ENCODE results near the gene CNFN.

Gene CNFN

GRCh38 chr19:42356686-42357085 lies 33.4 kb downstream of the CNFN start:
- H3K36me3 ChIP-seq (ENCODE audit: control insufficient read depth, insufficient read depth, low read length, severe bottlenecking): peaks cover 30% of the 10 kb centered on the region
- no peaks in the 10 kb centered on the region for H3K4me1 ChIP-seq (ENCODE audit: control insufficient read depth, insufficient read depth, low read length)
- no peak overlapping the region for H3K9ac ChIP-seq (ENCODE audit: low read length)
- H3K27me3 ChIP-seq (replicated peaks; ENCODE audit: control insufficient read depth, insufficient read depth, low read length): no peaks in the 10 kb centered on the region
- no peaks in the 10 kb centered on the region for H3K9me3 ChIP-seq (ENCODE audit: control insufficient read depth, low read length)
- DNase-seq (ENCODE audit: low read depth): no peak
- no peak overlapping the region for H3K4me3 ChIP-seq (ENCODE audit: low read length)

GRCh38 chr19:42355896-42356295 lies 34.2 kb downstream of the CNFN start:
- no peak for DNase-seq (ENCODE audit: low read depth)
- Histone ChIP-seq H3K4me3 (ENCODE audit: low read length) (no peak overlapping the region), H3K9ac (ENCODE audit: low read length) (no peak overlapping the region), H3K27me3 (replicated peaks; ENCODE audit: control insufficient read depth, insufficient read depth, low read length) (no peaks in the 10 kb centered on the region), H3K9me3 (ENCODE audit: control insufficient read depth, low read length) (no peaks in the 10 kb centered on the region), H3K4me1 (ENCODE audit: control insufficient read depth, insufficient read depth, low read length) (no peaks in the 10 kb centered on the region), H3K36me3 (ENCODE audit: control insufficient read depth, insufficient read depth, low read length, severe bottlenecking) (peaks cover 30% of the 10 kb centered on the region)

GRCh38 chr19:42353341-42354015 lies 36.6 kb downstream of the CNFN start:
- Histone ChIP-seq H3K27me3 (replicated peaks; ENCODE audit: control insufficient read depth, insufficient read depth, low read length) (no peaks in the 10 kb centered on the region), H3K4me3 (ENCODE audit: low read length) (no peak overlapping the region), H3K9me3 (ENCODE audit: control insufficient read depth, low read length) (no peaks in the 10 kb centered on the region), H3K4me1 (ENCODE audit: control insufficient read depth, insufficient read depth, low read length) (no peaks in the 10 kb centered on the region), H3K36me3 (ENCODE audit: control insufficient read depth, insufficient read depth, low read length, severe bottlenecking) (peaks cover 30% of the 10 kb centered on the region), H3K9ac (ENCODE audit: low read length) (no peak overlapping the region)
- DNase-seq (ENCODE audit: low read depth): no peak

- peaks cover 4% of the 10 kb centered on the region for H3K4me1 ChIP-seq (ENCODE audit: control insufficient read depth, insufficient read depth, low read length)
- no peak overlapping the region for H3K4me3 ChIP-seq (ENCODE audit: low read length)
- H3K9me3 ChIP-seq (ENCODE audit: control insufficient read depth, low read length): no peaks in the 10 kb centered on the region
- DNase-seq (ENCODE audit: low read depth): no peak
- peaks cover 30% of the 10 kb centered on the region for H3K36me3 ChIP-seq (ENCODE audit: control insufficient read depth, insufficient read depth, low read length, severe bottlenecking)
- H3K9ac ChIP-seq (ENCODE audit: low read length): no peak overlapping the region
- no peaks in the 10 kb centered on the region for H3K27me3 ChIP-seq (replicated peaks; ENCODE audit: control insufficient read depth, insufficient read depth, low read length)
Observed at GRCh38 chr19:42352301-42353259, 37.5 kb downstream of the CNFN start.

- H3K4me1 ChIP-seq (ENCODE audit: control insufficient read depth, insufficient read depth, low read length): peaks cover 15% of the 10 kb centered on the region
- no peaks in the 10 kb centered on the region for H3K9me3 ChIP-seq (ENCODE audit: control insufficient read depth, low read length)
- H3K4me3 ChIP-seq (ENCODE audit: low read length): no peak overlapping the region
- H3K9ac ChIP-seq (ENCODE audit: low read length): no peak overlapping the region
- no peak for DNase-seq (ENCODE audit: low read depth)
- H3K36me3 ChIP-seq (ENCODE audit: control insufficient read depth, insufficient read depth, low read length, severe bottlenecking): peaks cover 17% of the 10 kb centered on the region
- H3K27me3 ChIP-seq (replicated peaks; ENCODE audit: control insufficient read depth, insufficient read depth, low read length): no peaks in the 10 kb centered on the region
Observed at GRCh38 chr19:42351079-42351735, 38.9 kb downstream of the CNFN start.

- H3K4me3 ChIP-seq (ENCODE audit: low read length): no peak overlapping the region
- H3K9ac ChIP-seq (ENCODE audit: low read length): no peak overlapping the region
- no peaks in the 10 kb centered on the region for H3K9me3 ChIP-seq (ENCODE audit: control insufficient read depth, low read length)
- peaks cover 23% of the 10 kb centered on the region for H3K4me1 ChIP-seq (ENCODE audit: control insufficient read depth, insufficient read depth, low read length)
- no peaks in the 10 kb centered on the region for H3K27me3 ChIP-seq (replicated peaks; ENCODE audit: control insufficient read depth, insufficient read depth, low read length)
- H3K36me3 ChIP-seq (ENCODE audit: control insufficient read depth, insufficient read depth, low read length, severe bottlenecking): peaks cover 14% of the 10 kb centered on the region
- no peak for DNase-seq (ENCODE audit: low read depth)
Observed at GRCh38 chr19:42350417-42350816, 39.7 kb downstream of the CNFN start.

GRCh38 chr19:42349378-42350107 lies 40.6 kb downstream of the CNFN start:
- Histone ChIP-seq H3K4me1 (ENCODE audit: control insufficient read depth, insufficient read depth, low read length) (peaks cover 31% of the 10 kb centered on the region), H3K27me3 (replicated peaks; ENCODE audit: control insufficient read depth, insufficient read depth, low read length) (no peaks in the 10 kb centered on the region), H3K9ac (ENCODE audit: low read length) (no peak overlapping the region), H3K9me3 (ENCODE audit: control insufficient read depth, low read length) (no peaks in the 10 kb centered on the region), H3K36me3 (ENCODE audit: control insufficient read depth, insufficient read depth, low read length, severe bottlenecking) (peaks cover 11% of the 10 kb centered on the region), H3K4me3 (ENCODE audit: low read length) (no peak overlapping the region)
- DNase-seq (ENCODE audit: low read depth): no peak

GRCh38 chr19:42348211-42348610 lies 41.9 kb downstream of the CNFN start:
- H3K27me3 ChIP-seq (replicated peaks; ENCODE audit: control insufficient read depth, insufficient read depth, low read length): no peaks in the 10 kb centered on the region
- no peak for DNase-seq (ENCODE audit: low read depth)
- no peaks in the 10 kb centered on the region for H3K36me3 ChIP-seq (ENCODE audit: control insufficient read depth, insufficient read depth, low read length, severe bottlenecking)
- H3K9me3 ChIP-seq (ENCODE audit: control insufficient read depth, low read length): no peaks in the 10 kb centered on the region
- H3K9ac ChIP-seq (ENCODE audit: low read length): no peak overlapping the region
- H3K4me1 ChIP-seq (ENCODE audit: control insufficient read depth, insufficient read depth, low read length): peaks cover 36% of the 10 kb centered on the region
- H3K4me3 ChIP-seq (ENCODE audit: low read length): no peak overlapping the region

- DNase-seq (ENCODE audit: low read depth): peak; percentile 86
- H3K4me1 ChIP-seq (ENCODE audit: control insufficient read depth, insufficient read depth, low read length): peaks cover 36% of the 10 kb centered on the region
- no peak overlapping the region for H3K4me3 ChIP-seq (ENCODE audit: low read length)
- peak overlapping the region; percentile 43 for H3K9ac ChIP-seq (ENCODE audit: low read length)
- H3K9me3 ChIP-seq (ENCODE audit: control insufficient read depth, low read length): no peaks in the 10 kb centered on the region
- H3K36me3 ChIP-seq (ENCODE audit: control insufficient read depth, insufficient read depth, low read length, severe bottlenecking): peaks cover 4% of the 10 kb centered on the region
- H3K27me3 ChIP-seq (replicated peaks; ENCODE audit: control insufficient read depth, insufficient read depth, low read length): no peaks in the 10 kb centered on the region
Observed at GRCh38 chr19:42345191-42345812, 44.8 kb downstream of the CNFN start.

GRCh38 chr19:42344336-42344893 lies 45.7 kb downstream of the CNFN start:
- Histone ChIP-seq H3K36me3 (ENCODE audit: control insufficient read depth, insufficient read depth, low read length, severe bottlenecking) (peaks cover 4% of the 10 kb centered on the region), H3K4me1 (ENCODE audit: control insufficient read depth, insufficient read depth, low read length) (peaks cover 36% of the 10 kb centered on the region), H3K9me3 (ENCODE audit: control insufficient read depth, low read length) (no peaks in the 10 kb centered on the region), H3K9ac (ENCODE audit: low read length) (peak overlapping the region; percentile 43), H3K27me3 (replicated peaks; ENCODE audit: control insufficient read depth, insufficient read depth, low read length) (no peaks in the 10 kb centered on the region), H3K4me3 (ENCODE audit: low read length) (no peak overlapping the region)
- no peak for DNase-seq (ENCODE audit: low read depth)

Data from adipocyte (in vitro differentiated cells).